Measurements from ENCODE around the gene IFNGR1. TPM values are rescaled to one million over a fixed set of nuclear protein-coding genes. Genes with fewer than 3 reads are reported as not detected.
A peak's percentile ranks its signal among the peaks of the same experiment; 100 is the strongest.

Gene IFNGR1
- total RNA-seq, 1 donor from 2014 or later = 60.5 TPM

- no peak for TF ChIP-seq CTCF (IDR thresholded peaks at IDR 0.05)
- CTCF ChIA-PET = interaction anchor here (0.7 to 4.9 kb wide), 2 partner anchors 94 to 125 kb away, joined by 3 to 25 read pairs; no protein-coding TSS in a partner anchor
- H3K27me3 Mint-ChIP-seq = no peaks in the 10 kb centered on the region
- H3K27ac Mint-ChIP-seq = peak overlapping the region; percentile 98
- peak overlapping the region; percentile 99 for H3K4me3 Mint-ChIP-seq
- POLR2A ChIA-PET = interaction anchor here (0.6 to 1.4 kb wide), 5 partner anchors 14 to 122 kb away, joined by 3 to 4 read pairs (median 4); no protein-coding TSS in a partner anchor
- DNase-seq (no peak), ATAC-seq (ENCODE audit: low read depth) (no peak)
- peaks cover 83% of the 10 kb centered on the region for H3K4me1 Mint-ChIP-seq
- H3K36me3 Mint-ChIP-seq (ENCODE audit: low read depth) = peaks cover 12% of the 10 kb centered on the region
- H3K9me3 Mint-ChIP-seq = no peaks in the 10 kb centered on the region
- intact Hi-C loops (cut with micrococcal nuclease) = loop anchor here (1.0 to 5.0 kb wide), 6 partner anchors 15 to 1722 kb away; partner anchors contain the start of gene AHI1
Measured at GRCh38 chr6:137219664-137220252, 573 bp upstream of the IFNGR1 start.

GRCh38 chr6:137218473-137218916 is 690 bp downstream of the IFNGR1 start:
- ChIA-PET CTCF (interaction anchor here (0.7 to 1.5 kb wide), 5 partner anchors 85 to 152 kb away, joined by 3 to 7 read pairs (median 4); no protein-coding TSS in a partner anchor), POLR2A (interaction anchor here (0.6 to 1.6 kb wide), 10 partner anchors 13 to 124 kb away, joined by 3 to 9 read pairs (median 4); no protein-coding TSS in a partner anchor)
- Mint-ChIP-seq H3K36me3 (ENCODE audit: low read depth) (peaks cover 20% of the 10 kb centered on the region), H3K9me3 (no peaks in the 10 kb centered on the region), H3K4me1 (peaks cover 83% of the 10 kb centered on the region), H3K27me3 (no peaks in the 10 kb centered on the region), H3K27ac (peak overlapping the region; percentile 98), H3K4me3 (peak overlapping the region; percentile 99)
- TF ChIP-seq CTCF (IDR thresholded peaks at IDR 0.05) = no peak
- DNase-seq (no peak), ATAC-seq (ENCODE audit: low read depth) (peak; percentile 63)
- intact Hi-C loops (cut with micrococcal nuclease) = loop anchor here (1.0 to 5.0 kb wide), 10 partner anchors 12 to 1721 kb away; partner anchors contain the start of gene AHI1

- H3K4me3 Mint-ChIP-seq = peak overlapping the region; percentile 99
- H3K4me1 Mint-ChIP-seq = peaks cover 82% of the 10 kb centered on the region
- intact Hi-C loops (cut with micrococcal nuclease) = loop anchor here (1.0 to 5.0 kb wide), 11 partner anchors 12 to 1721 kb away; partner anchors contain the start of gene AHI1
- peaks cover 25% of the 10 kb centered on the region for H3K36me3 Mint-ChIP-seq (ENCODE audit: low read depth)
- ChIA-PET CTCF (interaction anchor here (0.6 to 2.5 kb wide), 8 partner anchors 52 to 247 kb away, joined by 3 to 7 read pairs (median 4); no protein-coding TSS in a partner anchor), POLR2A (interaction anchor here (0.6 to 1.6 kb wide), 15 partner anchors 10 to 141 kb away, joined by 3 to 9 read pairs (median 4); no protein-coding TSS in a partner anchor)
- H3K27ac Mint-ChIP-seq = peak overlapping the region; percentile 98
- TF ChIP-seq CTCF (IDR thresholded peaks at IDR 0.05) = no peak
- H3K9me3 Mint-ChIP-seq = no peaks in the 10 kb centered on the region
- no peaks in the 10 kb centered on the region for H3K27me3 Mint-ChIP-seq
- peak; percentile 7 for ATAC-seq (ENCODE audit: low read depth)
- no peak for DNase-seq
Measured at GRCh38 chr6:137217801-137218472, 1.2 kb downstream of the IFNGR1 start.

- peak overlapping the region; percentile 99 for H3K4me3 Mint-ChIP-seq
- ATAC-seq (ENCODE audit: low read depth) = no peak
- H3K4me1 Mint-ChIP-seq = peaks cover 82% of the 10 kb centered on the region
- ChIA-PET CTCF (interaction anchor here (0.6 to 2.5 kb wide), 6 partner anchors 51 to 246 kb away, joined by 3 to 7 read pairs (median 4); no protein-coding TSS in a partner anchor), POLR2A (interaction anchor here (0.6 to 1.6 kb wide), 10 partner anchors 9 to 141 kb away, joined by 3 to 9 read pairs (median 4); no protein-coding TSS in a partner anchor)
- no peak for DNase-seq
- intact Hi-C loops (cut with micrococcal nuclease) = loop anchor here (1.0 to 5.0 kb wide), 3 partner anchors 50 to 1720 kb away; partner anchors contain the start of gene AHI1
- TF ChIP-seq CTCF (IDR thresholded peaks at IDR 0.05) = no peak
- peak overlapping the region; percentile 98 for H3K27ac Mint-ChIP-seq
- H3K9me3 Mint-ChIP-seq = no peaks in the 10 kb centered on the region
- no peaks in the 10 kb centered on the region for H3K27me3 Mint-ChIP-seq
- peaks cover 30% of the 10 kb centered on the region for H3K36me3 Mint-ChIP-seq (ENCODE audit: low read depth)
Measured at GRCh38 chr6:137216875-137217553, 2.2 kb downstream of the IFNGR1 start.

All from activated B cell treated with CpG ODN at 0.5 μM for 24 hours (primary cell).